H7 (cell line): ENCODE data around the gene HLF. TPM values are rescaled to one million over a fixed set of nuclear protein-coding genes. Genes with fewer than 3 reads are reported as not detected.

Source experiments
- DNase-seq: peaks from one replicate; pipeline ENCODE4 v3.0.0; 2012
- H3K27me3 ChIP-seq: 2 replicates; pipeline ENCODE4 v1.6.0; 2011; ENCODE audit warnings: mild to moderate bottlenecking, low read length; ENCODE audit not compliant: control insufficient read depth, insufficient read depth
- H3K36me3 ChIP-seq: replicated peaks from 2 replicates; pipeline ENCODE4 v1.5.1; 2011; ENCODE audit warnings: low read length; ENCODE audit not compliant: control insufficient read depth, insufficient read depth
- H3K4me3 ChIP-seq: 2 replicates; pipeline ENCODE4 v1.5.1; 2011; ENCODE audit warnings: low read depth, mild to moderate bottlenecking, control low read depth, low read length, moderate library complexity; ENCODE audit not compliant: insufficient read depth
- total RNA-seq: library from RNA; depleted of rRNA; stranded (reverse); fragments of >200 nt; shearing (Covaris generic); gene quantifications from 2 replicates; pipeline ENCODE4 v1.2.3, GENCODE V29; 2014

Gene HLF
- total RNA-seq, 1 experiment from 2014 or later: 0.55 TPM

- no peak overlapping the region for H3K4me3 ChIP-seq
- no peaks in the 10 kb centered on the region for H3K36me3 ChIP-seq
- no peak for DNase-seq
- H3K27me3 ChIP-seq: no peaks in the 10 kb centered on the region
Observed at GRCh38 chr17:55340686-55341085, 75.9 kb downstream of the HLF start.

- H3K4me3 ChIP-seq: no peak overlapping the region
- DNase-seq: no peak
- no peaks in the 10 kb centered on the region for H3K36me3 ChIP-seq
- no peaks in the 10 kb centered on the region for H3K27me3 ChIP-seq
Observed at GRCh38 chr17:55341432-55341831, 76.7 kb downstream of the HLF start.

GRCh38 chr17:55342800-55343585 lies 78.2 kb downstream of the HLF start:
- no peaks in the 10 kb centered on the region for H3K27me3 ChIP-seq
- no peak overlapping the region for H3K4me3 ChIP-seq
- no peaks in the 10 kb centered on the region for H3K36me3 ChIP-seq
- no peak for DNase-seq

GRCh38 chr17:55343900-55344513 lies 79.2 kb downstream of the HLF start:
- H3K36me3 ChIP-seq: no peaks in the 10 kb centered on the region
- H3K4me3 ChIP-seq: no peak overlapping the region
- no peaks in the 10 kb centered on the region for H3K27me3 ChIP-seq
- DNase-seq: no peak

- no peaks in the 10 kb centered on the region for H3K36me3 ChIP-seq
Observed at GRCh38 chr17:55344514-55344997, 79.8 kb downstream of the HLF start.

GRCh38 chr17:55345132-55345531 lies 80.4 kb downstream of the HLF start:
- H3K36me3 ChIP-seq: no peaks in the 10 kb centered on the region
- DNase-seq: no peak
- H3K27me3 ChIP-seq: no peaks in the 10 kb centered on the region
- no peak overlapping the region for H3K4me3 ChIP-seq

More at GRCh38 chr17:55344514-55344997, 79.8 kb downstream of the HLF start:
- DNase-seq: no peak
- no peak overlapping the region for H3K4me3 ChIP-seq
- H3K27me3 ChIP-seq: no peaks in the 10 kb centered on the region

GRCh38 chr17:55346658-55347057 lies 81.9 kb downstream of the HLF start:
- no peak overlapping the region for H3K4me3 ChIP-seq
- no peaks in the 10 kb centered on the region for H3K36me3 ChIP-seq
- DNase-seq: no peak
- no peaks in the 10 kb centered on the region for H3K27me3 ChIP-seq

GRCh38 chr17:55347341-55347740 lies 82.6 kb downstream of the HLF start:
- Histone ChIP-seq H3K4me3 (no peak overlapping the region), H3K27me3 (no peaks in the 10 kb centered on the region), H3K36me3 (no peaks in the 10 kb centered on the region)
- DNase-seq: no peak

- Histone ChIP-seq H3K27me3 (no peaks in the 10 kb centered on the region), H3K4me3 (no peak overlapping the region), H3K36me3 (no peaks in the 10 kb centered on the region)
- peak; percentile 32 for DNase-seq
Observed at GRCh38 chr17:55348749-55349354, 84.1 kb downstream of the HLF start.

GRCh38 chr17:55350825-55351205 lies 86.1 kb downstream of the HLF start:
- no peaks in the 10 kb centered on the region for H3K27me3 ChIP-seq
- no peak overlapping the region for H3K4me3 ChIP-seq
- no peaks in the 10 kb centered on the region for H3K36me3 ChIP-seq
- peak; percentile 17 for DNase-seq

- Histone ChIP-seq H3K4me3 (no peak overlapping the region), H3K36me3 (no peaks in the 10 kb centered on the region), H3K27me3 (no peaks in the 10 kb centered on the region)
- DNase-seq: no peak
Observed at GRCh38 chr17:55351226-55351625, 86.5 kb downstream of the HLF start.

- Histone ChIP-seq H3K4me3 (no peak overlapping the region), H3K36me3 (no peaks in the 10 kb centered on the region), H3K27me3 (no peaks in the 10 kb centered on the region)
- DNase-seq: no peak
Observed at GRCh38 chr17:55354010-55354409, 89.2 kb downstream of the HLF start.

- no peak overlapping the region for H3K4me3 ChIP-seq
- no peaks in the 10 kb centered on the region for H3K27me3 ChIP-seq
- H3K36me3 ChIP-seq: no peaks in the 10 kb centered on the region
- DNase-seq: no peak
Observed at GRCh38 chr17:55354941-55355340, 90.2 kb downstream of the HLF start.

GRCh38 chr17:55356434-55357328 lies 91.9 kb downstream of the HLF start:
- H3K27me3 ChIP-seq: no peaks in the 10 kb centered on the region
- peak; percentile 72 for DNase-seq
- H3K36me3 ChIP-seq: no peaks in the 10 kb centered on the region
- H3K4me3 ChIP-seq: no peak overlapping the region
